Epithelial cell of esophagus (primary cell): ENCODE results near the gene BPIFB2.

ENCODE experiments used
- DNase-seq: peaks from one replicate; pipeline ENCODE4 v3.0.0; 2010; ENCODE audit warnings: low read depth
- H3K4me3 ChIP-seq: 2 replicates; pipeline ENCODE4 v1.5.1; 2011; ENCODE audit warnings: mild to moderate bottlenecking, low read length, control low read depth
- CTCF ChIP-seq: IDR thresholded peaks from 2 replicates; pipeline ENCODE4 v1.5.1; 2011; ENCODE audit warnings: low read depth, mild to moderate bottlenecking, low read length, control low read depth, inconsistent platforms; ENCODE audit not compliant: insufficient read depth; ENCODE audit errors: missing control alignments

The BPIFB2 gene

GRCh38 chr20:32990426-32990825 lies 17.1 kb upstream of the BPIFB2 start:
- H3K4me3 ChIP-seq, result no peak overlapping the region
- no peak for TF ChIP-seq CTCF
- DNase-seq, result no peak

GRCh38 chr20:32991383-32991782 lies 16.1 kb upstream of the BPIFB2 start:
- no peak overlapping the region for H3K4me3 ChIP-seq
- no peak for DNase-seq
- TF ChIP-seq CTCF, result no peak

- TF ChIP-seq CTCF, result no peak
- no peak for DNase-seq
- no peak overlapping the region for H3K4me3 ChIP-seq
Measured at GRCh38 chr20:32991792-32992641, 15.5 kb upstream of the BPIFB2 start.

- no peak for DNase-seq
- no peak for TF ChIP-seq CTCF
- H3K4me3 ChIP-seq, result no peak overlapping the region
Measured at GRCh38 chr20:32993496-32994050, 13.9 kb upstream of the BPIFB2 start.

GRCh38 chr20:32995802-32996201 lies 11.7 kb upstream of the BPIFB2 start:
- no peak for DNase-seq
- no peak overlapping the region for H3K4me3 ChIP-seq
- no peak for TF ChIP-seq CTCF

GRCh38 chr20:32997431-32997830 lies 10.1 kb upstream of the BPIFB2 start:
- no peak for TF ChIP-seq CTCF
- no peak for DNase-seq
- no peak overlapping the region for H3K4me3 ChIP-seq
